UCSD-AML1 (cell line): ENCODE results near the gene NDUFB2.
A peak's percentile ranks its signal among the peaks of the same experiment; 100 is the strongest.
"Not testable (repeated sequence)": the region's sequence is repeated elsewhere in the genome, so short reads cannot be mapped to it uniquely, and the experiment has no call there.

ENCODE experiments used
- DNase-seq: peaks from one replicate; lab custom pipeline; 2025; ENCODE audit not compliant: unreplicated experiment; lab: John Stamatoyannopoulos, UW

The NDUFB2 gene

GRCh38 chr7:140696680-140697446 lies at the start of gene NDUFB2:
TSS of gene NDUFB2 (plus strand) at chr7:140696708. CDS start at chr7:140696745, 37 bp downstream.
- peak; percentile 79 for DNase-seq

GRCh38 chr7:140646931-140647647 lies 49.4 kb upstream of the NDUFB2 start:
- peak; percentile 10 for DNase-seq

GRCh38 chr7:140649556-140650205 lies 46.8 kb upstream of the NDUFB2 start:
- no peak for DNase-seq

GRCh38 chr7:140650367-140650766 lies 46.1 kb upstream of the NDUFB2 start:
- DNase-seq: no peak

GRCh38 chr7:140653319-140654108 lies 43.0 kb upstream of the NDUFB2 start:
- DNase-seq: peak; percentile 13

GRCh38 chr7:140654109-140654387 lies 42.5 kb upstream of the NDUFB2 start:
- no peak for DNase-seq

GRCh38 chr7:140654661-140655060 lies 41.8 kb upstream of the NDUFB2 start:
- no peak for DNase-seq

GRCh38 chr7:140655511-140656408 lies 40.7 kb upstream of the NDUFB2 start:
- no peak for DNase-seq

GRCh38 chr7:140656548-140657515 lies 39.7 kb upstream of the NDUFB2 start:
- peak; percentile 22 for DNase-seq

- DNase-seq: no peak
These were observed 38.6 kb upstream of the NDUFB2 start for GRCh38 chr7:140657891-140658290.

GRCh38 chr7:140659856-140660255 lies 36.7 kb upstream of the NDUFB2 start:
- DNase-seq: no peak

GRCh38 chr7:140661124-140661523 lies 35.4 kb upstream of the NDUFB2 start:
- DNase-seq: no peak

GRCh38 chr7:140662938-140663337 lies 33.6 kb upstream of the NDUFB2 start:
- not testable (repeated sequence) for DNase-seq

GRCh38 chr7:140667476-140667875 lies 29.0 kb upstream of the NDUFB2 start:
- no peak for DNase-seq

GRCh38 chr7:140668641-140669040 lies 27.9 kb upstream of the NDUFB2 start:
- no peak for DNase-seq

GRCh38 chr7:140669352-140669751 lies 27.2 kb upstream of the NDUFB2 start:
- DNase-seq: no peak

GRCh38 chr7:140669862-140670261 lies 26.6 kb upstream of the NDUFB2 start:
- not testable (repeated sequence) for DNase-seq

- no peak for DNase-seq
These were observed 26.1 kb upstream of the NDUFB2 start for GRCh38 chr7:140670343-140670935.

GRCh38 chr7:140671966-140672365 lies 24.5 kb upstream of the NDUFB2 start:
- DNase-seq: no peak
